Smooth muscle cell (in vitro differentiated cells): ENCODE data around the gene ING5. TPM values are rescaled to one million over a fixed set of nuclear protein-coding genes. Genes with fewer than 3 reads are reported as not detected.
"Not testable (repeated sequence)": the region's sequence is repeated elsewhere in the genome, so short reads cannot be mapped to it uniquely, and the experiment has no call there.

Experiments used
- DNase-seq: peaks from one replicate; lab custom pipeline; 2025; ENCODE audit not compliant: unreplicated experiment; lab: John Stamatoyannopoulos, UW
- H2AFZ ChIP-seq: fragments of 200-600 bp; sonication (generic); 2 replicates; pipeline ENCODE4 v1.6.0; 2016; ENCODE audit warnings: antibody characterized with exemption, low read depth, mild to moderate bottlenecking
- H3F3A ChIP-seq: fragments of 200-600 bp; sonication (generic); 2 replicates; pipeline ENCODE4 v1.6.0; 2017; ENCODE audit warnings: antibody characterized with exemption, low read depth
- H3K27ac ChIP-seq: fragments of 200-600 bp; sonication (generic); 2 replicates; pipeline ENCODE4 v1.5.1; 2016; ENCODE audit warnings: low read depth, mild to moderate bottlenecking
- H3K27me3 ChIP-seq: fragments of 200-600 bp; sonication (generic); 2 replicates; pipeline ENCODE4 v1.6.1; 2016; ENCODE audit warnings: low read depth, mild to moderate bottlenecking
- H3K36me3 ChIP-seq: fragments of 200-600 bp; sonication (generic); 2 replicates; pipeline ENCODE4 v1.5.1; 2016; ENCODE audit warnings: low read depth
- H3K4me1 ChIP-seq: fragments of 200-600 bp; sonication (generic); 2 replicates; pipeline ENCODE4 v1.5.1; 2016; ENCODE audit warnings: low read depth
- H3K4me2 ChIP-seq: fragments of 200-600 bp; sonication (generic); 2 replicates; pipeline ENCODE4 v1.6.0; 2016; ENCODE audit warnings: mild to moderate bottlenecking
- H3K4me3 ChIP-seq: fragments of 200-600 bp; sonication (generic); 2 replicates; pipeline ENCODE4 v1.5.1; 2016; ENCODE audit warnings: mild to moderate bottlenecking
- H3K79me2 ChIP-seq: fragments of 200-600 bp; sonication (generic); 2 replicates; pipeline ENCODE4 v1.6.0; 2016; ENCODE audit warnings: low read depth, mild to moderate bottlenecking
- H3K9ac ChIP-seq: fragments of 200-600 bp; sonication (generic); 2 replicates; pipeline ENCODE4 v1.6.0; 2016; ENCODE audit warnings: low read depth
- H3K9me3 ChIP-seq: fragments of 200-600 bp; sonication (generic); replicated peaks from 2 replicates; pipeline ENCODE4 v1.5.1; 2016; ENCODE audit warnings: low read depth
- H4K20me1 ChIP-seq: fragments of 200-600 bp; sonication (generic); 2 replicates; pipeline ENCODE4 v1.6.0; 2016; ENCODE audit warnings: low read depth
- WGBS: methylation state at CpG from one replicate; pipeline ENCODE4 v1.1.7; 2016; ENCODE audit warnings: low lambda C conversion rate; 5-methylcytosine and 5-hydroxymethylcytosine counted together
- polyA plus RNA-seq: library from polyadenylated mRNA; unstranded; fragments of >200 nt; fragmentation: Nextera tagmentation; extraction: Ambion mirVana; gene quantifications from 2 replicates; pipeline ENCODE4 v1.2.1, GENCODE V29; 2016
- total RNA-seq: library from RNA; depleted of rRNA; stranded (reverse); fragments of >200 nt; gene quantifications from 2 replicates; pipeline ENCODE4 v1.2.3, GENCODE V29; 2014
- TF ChIP-seq, protein P1 (sequence below): fragments of 200-600 bp; sonication (generic); IDR thresholded peaks from 2 replicates; pipeline ENCODE4 v1.5.1; 2017; ENCODE audit warnings: borderline replicate concordance, mild to moderate bottlenecking, antibody characterized with exemption; ENCODE audit not compliant: insufficient read depth, poor library complexity, severe bottlenecking

Gene ING5
- total and polyA plus RNA-seq, 2 experiments from 2014 or later: 6.7 to 10.6 TPM

DNA sequence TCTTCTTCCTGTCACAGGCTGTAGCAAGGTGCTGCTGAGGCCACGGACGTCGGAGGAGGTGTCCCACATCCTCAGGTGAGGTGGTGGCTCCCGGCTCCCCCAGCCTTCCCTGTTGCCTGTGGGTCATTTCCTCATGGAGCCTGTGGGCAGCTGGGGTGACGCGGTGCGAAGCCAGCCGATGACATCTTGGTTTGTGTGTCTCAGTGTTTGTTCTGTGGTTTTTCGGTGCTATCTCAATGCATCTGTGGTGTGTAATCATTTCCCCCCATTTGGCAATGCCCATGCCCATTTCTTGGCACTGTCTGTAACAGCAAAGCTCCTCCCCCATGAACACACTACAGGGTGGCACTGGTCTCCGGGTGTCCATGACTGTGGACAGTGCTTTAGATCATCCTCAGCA, 39.2 kb downstream of the ING5 start:
- H3K4me2 ChIP-seq: no peak overlapping the region
- no peaks in the 10 kb centered on the region for H3K79me2 ChIP-seq
- H3K36me3 ChIP-seq: peaks cover 1% of the 10 kb centered on the region
- no peaks in the 10 kb centered on the region for H3K27me3 ChIP-seq
- no peak for DNase-seq
- no peaks in the 10 kb centered on the region for H3F3A ChIP-seq
- 93% methylated on average over 10 of the region's 10 CpGs for WGBS
- TF ChIP-seq, protein P1, sequence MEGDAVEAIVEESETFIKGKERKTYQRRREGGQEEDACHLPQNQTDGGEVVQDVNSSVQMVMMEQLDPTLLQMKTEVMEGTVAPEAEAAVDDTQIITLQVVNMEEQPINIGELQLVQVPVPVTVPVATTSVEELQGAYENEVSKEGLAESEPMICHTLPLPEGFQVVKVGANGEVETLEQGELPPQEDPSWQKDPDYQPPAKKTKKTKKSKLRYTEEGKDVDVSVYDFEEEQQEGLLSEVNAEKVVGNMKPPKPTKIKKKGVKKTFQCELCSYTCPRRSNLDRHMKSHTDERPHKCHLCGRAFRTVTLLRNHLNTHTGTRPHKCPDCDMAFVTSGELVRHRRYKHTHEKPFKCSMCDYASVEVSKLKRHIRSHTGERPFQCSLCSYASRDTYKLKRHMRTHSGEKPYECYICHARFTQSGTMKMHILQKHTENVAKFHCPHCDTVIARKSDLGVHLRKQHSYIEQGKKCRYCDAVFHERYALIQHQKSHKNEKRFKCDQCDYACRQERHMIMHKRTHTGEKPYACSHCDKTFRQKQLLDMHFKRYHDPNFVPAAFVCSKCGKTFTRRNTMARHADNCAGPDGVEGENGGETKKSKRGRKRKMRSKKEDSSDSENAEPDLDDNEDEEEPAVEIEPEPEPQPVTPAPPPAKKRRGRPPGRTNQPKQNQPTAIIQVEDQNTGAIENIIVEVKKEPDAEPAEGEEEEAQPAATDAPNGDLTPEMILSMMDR: no peak
- no peak overlapping the region for H3K27ac ChIP-seq
- peaks cover 36% of the 10 kb centered on the region for H4K20me1 ChIP-seq
- H2AFZ ChIP-seq: no peak overlapping the region
- H3K9me3 ChIP-seq: no peaks in the 10 kb centered on the region
- no peak overlapping the region for H3K9ac ChIP-seq
- no peaks in the 10 kb centered on the region for H3K4me1 ChIP-seq
- no peak overlapping the region for H3K4me3 ChIP-seq

DNA sequence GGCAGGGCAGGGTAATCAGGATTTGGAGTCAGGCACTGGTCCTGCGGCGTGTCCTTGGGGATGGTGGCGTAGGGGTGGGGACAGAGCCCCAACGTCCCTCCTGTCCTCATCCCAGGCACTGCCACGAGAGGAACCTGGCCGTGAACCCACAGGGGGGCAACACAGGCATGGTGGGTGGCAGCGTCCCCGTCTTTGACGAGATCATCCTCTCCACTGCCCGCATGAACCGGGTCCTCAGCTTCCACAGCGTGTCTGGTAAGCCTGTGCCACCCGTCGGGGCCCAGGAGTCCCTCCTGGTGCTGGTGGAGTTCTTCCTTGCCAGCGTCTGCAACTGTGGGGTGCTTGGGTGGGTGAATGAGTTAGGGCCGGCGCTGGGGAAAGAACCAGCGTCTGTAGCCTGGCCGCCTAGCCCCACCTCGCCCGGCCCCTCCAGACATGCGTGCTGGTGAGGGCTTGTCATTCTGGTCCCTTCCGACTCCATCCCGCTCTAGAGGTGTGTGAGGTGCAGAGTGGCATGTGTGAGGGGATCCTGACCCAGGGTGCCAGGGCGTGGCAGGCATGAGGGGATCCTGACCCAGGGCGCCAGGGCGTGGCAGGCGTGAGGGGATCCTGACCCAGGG, 40.6 kb downstream of the ING5 start:
- no peaks in the 10 kb centered on the region for H3F3A ChIP-seq
- peaks cover 6% of the 10 kb centered on the region for H3K36me3 ChIP-seq
- H4K20me1 ChIP-seq: peaks cover 32% of the 10 kb centered on the region
- TF ChIP-seq, protein P1: no peak
- no peaks in the 10 kb centered on the region for H3K27me3 ChIP-seq
- H3K9me3 ChIP-seq: no peaks in the 10 kb centered on the region
- 98% methylated on average over 28 of the region's 28 CpGs for WGBS
- no peak overlapping the region for H3K4me2 ChIP-seq
- DNase-seq: no peak
- H2AFZ ChIP-seq: no peak overlapping the region
- H3K27ac ChIP-seq: no peak overlapping the region
- H3K9ac ChIP-seq: no peak overlapping the region
- no peaks in the 10 kb centered on the region for H3K79me2 ChIP-seq
- no peak overlapping the region for H3K4me3 ChIP-seq
- H3K4me1 ChIP-seq: no peaks in the 10 kb centered on the region

DNA sequence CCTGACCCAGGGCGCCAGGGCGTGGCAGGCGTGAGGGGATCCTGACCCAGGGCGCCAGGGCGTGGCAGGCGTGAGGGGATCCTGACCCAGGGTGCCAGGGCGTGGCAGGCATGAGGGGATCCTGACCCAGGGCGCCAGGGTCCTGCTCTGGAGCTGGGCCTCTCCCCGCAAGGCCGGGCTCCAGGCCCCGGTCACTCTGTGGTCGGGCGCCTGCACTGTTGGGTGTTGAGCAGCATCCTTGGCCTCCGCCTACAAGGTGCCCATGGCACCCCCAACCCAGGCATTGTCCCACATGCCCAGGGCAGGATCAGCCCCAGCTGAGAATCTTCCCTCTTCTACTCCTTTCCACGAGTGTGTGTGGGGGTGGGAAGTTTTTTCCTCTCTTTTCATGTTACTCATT, 41.2 kb downstream of the ING5 start:
- H3K9me3 ChIP-seq, H3K4me1 ChIP-seq, H3K27me3 ChIP-seq, DNase-seq, H2AFZ ChIP-seq, H3K9ac ChIP-seq, H3K4me2 ChIP-seq, H3K36me3 ChIP-seq, H3K79me2 ChIP-seq, H3K27ac ChIP-seq, H3F3A ChIP-seq, H3K4me3 ChIP-seq: not testable (repeated sequence)
- peaks cover 31% of the 10 kb centered on the region for H4K20me1 ChIP-seq
- WGBS: 98% methylated on average over 10 of the region's 15 CpGs

DNA sequence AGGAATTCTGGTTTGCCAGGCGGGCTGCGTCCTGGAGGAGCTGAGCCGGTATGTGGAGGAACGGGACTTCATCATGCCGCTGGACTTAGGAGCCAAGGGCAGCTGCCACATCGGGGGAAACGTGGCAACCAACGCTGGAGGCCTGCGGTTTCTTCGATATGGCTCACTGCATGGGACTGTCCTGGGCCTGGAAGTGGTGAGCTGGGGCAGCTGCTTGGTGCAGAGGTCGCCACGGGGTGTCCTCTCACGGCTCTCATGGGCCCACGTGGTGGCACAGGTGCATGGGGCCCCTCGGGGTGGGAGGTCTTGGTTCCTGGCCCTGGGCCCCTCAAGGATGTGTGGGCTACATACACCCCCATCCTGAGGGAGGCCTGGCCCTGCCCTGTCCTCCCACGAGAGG, 41.8 kb downstream of the ING5 start:
- H2AFZ ChIP-seq: no peak overlapping the region
- peaks cover 27% of the 10 kb centered on the region for H4K20me1 ChIP-seq
- no peak overlapping the region for H3K27ac ChIP-seq
- H3K36me3 ChIP-seq: peaks cover 6% of the 10 kb centered on the region
- no peaks in the 10 kb centered on the region for H3K79me2 ChIP-seq
- no peak overlapping the region for H3K9ac ChIP-seq
- DNase-seq: no peak
- TF ChIP-seq, protein P1: no peak
- no peak overlapping the region for H3K4me3 ChIP-seq
- H3K4me2 ChIP-seq: no peak overlapping the region
- 97% methylated on average over 16 of the region's 16 CpGs for WGBS
- H3K9me3 ChIP-seq: no peaks in the 10 kb centered on the region
- H3K27me3 ChIP-seq: no peaks in the 10 kb centered on the region
- H3K4me1 ChIP-seq: no peaks in the 10 kb centered on the region
- H3F3A ChIP-seq: no peaks in the 10 kb centered on the region
